ENCODE data around the gene EGFR. TPM values are rescaled to one million over a fixed set of nuclear protein-coding genes. Genes with fewer than 3 reads are reported as not detected.

Gene EGFR
- total RNA-seq, 2 donors from 2014 or later, result 42.5 to 44.2 TPM

GRCh38 chr7:55095672-55096071, 76.9 kb downstream of the EGFR start:
- Histone ChIP-seq H3K4me3 (no peak overlapping the region), H3K27me3 (no peaks in the 10 kb centered on the region), H3K9me3 (no peaks in the 10 kb centered on the region), H3K27ac (no peak overlapping the region), H3K4me1 (peaks cover 53% of the 10 kb centered on the region), H3K36me3 (replicated peaks in 1 of 2; ENCODE audit: insufficient read depth in 1 of 2, low read depth in 2 of 2) (no peaks in the 10 kb centered on the region)
- no peak for ATAC-seq
- intact Hi-C loops (cut with DNase I), result no loop called here
- 70 to 77% methylated on average over 4 of the region's 4 CpGs for WGBS, 2 donors
- DNase-seq, result no peak
- TF ChIP-seq CTCF (IDR thresholded peaks at IDR 0.05) (no peak), POLR2A (IDR thresholded peaks at IDR 0.05) (no peak)

GRCh38 chr7:55096323-55096722, 77.5 kb downstream of the EGFR start:
- intact Hi-C loops (cut with DNase I), result no loop called here
- no peak overlapping the region for H3K27ac ChIP-seq
- no peak for TF ChIP-seq CTCF (IDR thresholded peaks at IDR 0.05)
- no peak for TF ChIP-seq POLR2A (IDR thresholded peaks at IDR 0.05)
- H3K36me3 ChIP-seq (replicated peaks in 1 of 2; ENCODE audit: insufficient read depth in 1 of 2, low read depth in 2 of 2), result no peaks in the 10 kb centered on the region
- no peak overlapping the region for H3K4me3 ChIP-seq
- H3K4me1 ChIP-seq, result peaks cover 53% of the 10 kb centered on the region
- ATAC-seq, result no peak
- no peaks in the 10 kb centered on the region for H3K27me3 ChIP-seq
- no peak for DNase-seq
- 63 to 64% methylated on average over 11 of the region's 11 CpGs for WGBS, 2 donors
- H3K9me3 ChIP-seq, result no peaks in the 10 kb centered on the region

- Histone ChIP-seq H3K9me3 (no peaks in the 10 kb centered on the region), H3K27me3 (no peaks in the 10 kb centered on the region), H3K4me3 (no peak overlapping the region), H3K36me3 (replicated peaks in 1 of 2; ENCODE audit: insufficient read depth in 1 of 2, low read depth in 2 of 2) (no peaks in the 10 kb centered on the region), H3K27ac (no peak overlapping the region), H3K4me1 (peaks cover 53% of the 10 kb centered on the region)
- TF ChIP-seq CTCF (IDR thresholded peaks at IDR 0.05) (no peak), POLR2A (IDR thresholded peaks at IDR 0.05) (no peak)
- intact Hi-C loops (cut with DNase I), result no loop called here
- DNase-seq (no peak), ATAC-seq (no peak)
- WGBS, 2 donors, result 92 to 95% methylated on average over 4 of the region's 4 CpGs
These were observed 78.3 kb downstream of the EGFR start for GRCh38 chr7:55097100-55097499.

GRCh38 chr7:55099066-55099820, 80.4 kb downstream of the EGFR start:
- no peak overlapping the region for H3K27ac ChIP-seq
- WGBS, 2 donors, result 76 to 80% methylated on average over 9 of the region's 9 CpGs

More at GRCh38 chr7:55099066-55099820, 80.4 kb downstream of the EGFR start:
- H3K4me3 ChIP-seq, result no peak overlapping the region
- H3K36me3 ChIP-seq (replicated peaks in 1 of 2; ENCODE audit: insufficient read depth in 1 of 2, low read depth in 2 of 2), result no peaks in the 10 kb centered on the region
- peaks cover 35% of the 10 kb centered on the region for H3K4me1 ChIP-seq
- ATAC-seq (no peak), DNase-seq (no peak)
- H3K27me3 ChIP-seq, result no peaks in the 10 kb centered on the region
- TF ChIP-seq CTCF (IDR thresholded peaks at IDR 0.05) (no peak), POLR2A (IDR thresholded peaks at IDR 0.05) (no peak)
- intact Hi-C loops (cut with DNase I), result no loop called here
- no peaks in the 10 kb centered on the region for H3K9me3 ChIP-seq
